Neural progenitor cell (in vitro differentiated cells): ENCODE results near the gene HDAC4.

Experiments
- EZH2 ChIP-seq: fragments of 200-600 bp; sonication (generic); IDR thresholded peaks from 2 replicates; pipeline ENCODE4 v1.6.1; 2017; ENCODE audit warnings: antibody characterized with exemption, mild to moderate bottlenecking, moderate library complexity
- EZH2phosphoT487 ChIP-seq: fragments of 200-600 bp; sonication (generic); IDR thresholded peaks from 2 replicates; pipeline ENCODE4 v1.6.1; 2017; ENCODE audit warnings: antibody characterized with exemption
- TF ChIP-seq, protein P1 (sequence below): fragments of 200-600 bp; sonication (generic); IDR thresholded peaks from 2 replicates; pipeline ENCODE4 v1.5.1; 2017; ENCODE audit warnings: antibody characterized with exemption, mild to moderate bottlenecking

DNA sequence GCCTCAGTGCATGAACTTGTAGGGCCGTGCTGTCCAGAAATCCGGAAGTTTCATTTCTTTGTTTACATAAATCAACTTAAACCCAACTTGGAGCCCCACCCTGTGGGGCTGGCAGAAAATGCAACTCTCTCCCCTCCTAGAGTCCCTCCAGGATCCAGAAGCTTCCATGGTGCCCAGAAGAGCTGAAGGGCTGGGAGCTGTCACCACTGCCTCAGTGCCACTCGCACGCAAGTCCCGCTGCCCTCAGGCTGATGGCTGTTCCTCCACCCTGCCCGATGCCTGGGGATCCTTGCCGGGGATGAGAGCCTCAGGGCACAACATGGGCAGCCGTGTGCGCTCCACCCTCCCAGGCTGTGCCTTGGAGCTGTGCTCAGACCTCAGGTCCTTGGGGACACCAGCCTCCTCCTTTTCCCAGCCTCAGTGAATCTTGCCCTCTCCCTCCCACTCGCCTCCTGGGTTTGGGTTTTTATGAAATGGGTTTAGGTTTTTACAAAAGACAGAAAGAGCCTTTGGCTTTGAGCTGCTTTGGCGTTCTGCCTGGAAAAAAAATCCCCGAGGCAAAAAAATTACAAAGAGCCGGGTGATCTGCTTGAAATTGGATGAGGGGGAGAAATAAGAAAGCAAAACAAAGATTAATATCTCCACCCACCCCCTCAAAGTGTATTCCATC is 397.7 kb downstream of the HDAC4 start:
- TF ChIP-seq, protein P1, sequence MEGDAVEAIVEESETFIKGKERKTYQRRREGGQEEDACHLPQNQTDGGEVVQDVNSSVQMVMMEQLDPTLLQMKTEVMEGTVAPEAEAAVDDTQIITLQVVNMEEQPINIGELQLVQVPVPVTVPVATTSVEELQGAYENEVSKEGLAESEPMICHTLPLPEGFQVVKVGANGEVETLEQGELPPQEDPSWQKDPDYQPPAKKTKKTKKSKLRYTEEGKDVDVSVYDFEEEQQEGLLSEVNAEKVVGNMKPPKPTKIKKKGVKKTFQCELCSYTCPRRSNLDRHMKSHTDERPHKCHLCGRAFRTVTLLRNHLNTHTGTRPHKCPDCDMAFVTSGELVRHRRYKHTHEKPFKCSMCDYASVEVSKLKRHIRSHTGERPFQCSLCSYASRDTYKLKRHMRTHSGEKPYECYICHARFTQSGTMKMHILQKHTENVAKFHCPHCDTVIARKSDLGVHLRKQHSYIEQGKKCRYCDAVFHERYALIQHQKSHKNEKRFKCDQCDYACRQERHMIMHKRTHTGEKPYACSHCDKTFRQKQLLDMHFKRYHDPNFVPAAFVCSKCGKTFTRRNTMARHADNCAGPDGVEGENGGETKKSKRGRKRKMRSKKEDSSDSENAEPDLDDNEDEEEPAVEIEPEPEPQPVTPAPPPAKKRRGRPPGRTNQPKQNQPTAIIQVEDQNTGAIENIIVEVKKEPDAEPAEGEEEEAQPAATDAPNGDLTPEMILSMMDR: no peak
- TF ChIP-seq EZH2phosphoT487: no peak
- TF ChIP-seq EZH2: no peak
